ENCODE data around the gene PUM2. TPM values are rescaled to one million over a fixed set of nuclear protein-coding genes. Genes with fewer than 3 reads are reported as not detected.

The PUM2 gene
- total RNA-seq, 1 experiment from 2014 or later, result 112 TPM

DNA sequence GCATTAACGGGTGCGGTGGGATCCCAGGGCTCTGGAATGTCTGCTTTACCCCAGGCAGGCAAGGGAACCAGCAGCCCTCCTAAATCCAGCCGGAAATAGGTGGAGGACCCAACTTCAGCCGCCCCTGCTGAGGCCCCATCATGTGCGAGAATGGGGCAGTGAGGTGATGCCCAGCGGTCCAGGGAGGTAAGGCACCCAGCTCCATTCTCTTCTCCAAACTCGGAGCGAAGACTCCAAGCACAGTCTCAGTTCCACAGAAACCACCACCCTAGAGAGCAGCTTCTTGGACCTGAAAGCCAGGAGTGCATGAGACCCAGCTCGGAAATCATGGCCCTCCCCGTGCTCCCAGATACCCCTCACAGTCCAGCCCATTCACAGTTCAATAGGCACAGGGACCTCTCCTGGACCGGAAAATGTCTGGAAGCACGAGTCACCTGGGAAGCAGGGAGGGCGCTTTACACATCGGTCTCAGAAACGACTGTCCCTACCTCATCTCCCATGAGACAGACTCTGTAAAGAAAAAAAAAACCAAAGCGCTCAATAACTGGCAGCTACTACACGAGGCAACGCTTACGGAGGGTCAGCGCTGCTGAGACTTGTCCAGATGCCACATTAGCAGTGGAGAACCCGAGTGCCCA is 127.8 kb downstream of the PUM2 start:
- BruUV-seq (replicated peaks), result no TSS peak
- H3K9me3 ChIP-seq (ENCODE audit: low read depth, low read length, poor library complexity, severe bottlenecking), result no peaks in the 10 kb centered on the region
- CTCF ChIA-PET, result interaction anchor here (0.5 kb wide), 1 partner anchor 115 kb away, joined by 3 read pairs; no protein-coding TSS in a partner anchor
- POLR2A ChIA-PET (ENCODE audit: low non-redundant PET), result no interaction called here
- TF ChIP-seq, protein P1, sequence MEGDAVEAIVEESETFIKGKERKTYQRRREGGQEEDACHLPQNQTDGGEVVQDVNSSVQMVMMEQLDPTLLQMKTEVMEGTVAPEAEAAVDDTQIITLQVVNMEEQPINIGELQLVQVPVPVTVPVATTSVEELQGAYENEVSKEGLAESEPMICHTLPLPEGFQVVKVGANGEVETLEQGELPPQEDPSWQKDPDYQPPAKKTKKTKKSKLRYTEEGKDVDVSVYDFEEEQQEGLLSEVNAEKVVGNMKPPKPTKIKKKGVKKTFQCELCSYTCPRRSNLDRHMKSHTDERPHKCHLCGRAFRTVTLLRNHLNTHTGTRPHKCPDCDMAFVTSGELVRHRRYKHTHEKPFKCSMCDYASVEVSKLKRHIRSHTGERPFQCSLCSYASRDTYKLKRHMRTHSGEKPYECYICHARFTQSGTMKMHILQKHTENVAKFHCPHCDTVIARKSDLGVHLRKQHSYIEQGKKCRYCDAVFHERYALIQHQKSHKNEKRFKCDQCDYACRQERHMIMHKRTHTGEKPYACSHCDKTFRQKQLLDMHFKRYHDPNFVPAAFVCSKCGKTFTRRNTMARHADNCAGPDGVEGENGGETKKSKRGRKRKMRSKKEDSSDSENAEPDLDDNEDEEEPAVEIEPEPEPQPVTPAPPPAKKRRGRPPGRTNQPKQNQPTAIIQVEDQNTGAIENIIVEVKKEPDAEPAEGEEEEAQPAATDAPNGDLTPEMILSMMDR (conservative IDR thresholded peaks at IDR 0.05; ENCODE audit: low read depth, low read length), result no peak
- no peak for TF ChIP-seq EZH2 (IDR thresholded peaks at IDR 0.05; ENCODE audit: borderline replicate concordance, low read depth, low read length, poor library complexity, severe bottlenecking)
- no peak for DNase-seq (ENCODE audit: low spot score)
- peak overlapping the region; percentile 57 for H3K4me3 ChIP-seq (ENCODE audit: low read depth, low read length, poor library complexity, severe bottlenecking)
- H3K36me3 ChIP-seq (ENCODE audit: insufficient read depth, low read length, poor library complexity, severe bottlenecking), result no peaks in the 10 kb centered on the region
- H3K4me1 ChIP-seq (ENCODE audit: insufficient read depth, low read length, poor library complexity, severe bottlenecking), result peaks cover 5% of the 10 kb centered on the region
- peaks cover 12% of the 10 kb centered on the region for H3K27me3 ChIP-seq (replicated peaks; ENCODE audit: insufficient read depth, low read depth, low read length, poor library complexity)
- intact Hi-C loops (cut with micrococcal nuclease; ENCODE audit: unreplicated experiment), result loop anchor here (10.0 kb wide), 1 partner anchor 422 kb away; no protein-coding TSS in a partner anchor
- H3K27ac ChIP-seq (ENCODE audit: low read depth, low read length, poor library complexity, severe bottlenecking), result no peak overlapping the region

DNA sequence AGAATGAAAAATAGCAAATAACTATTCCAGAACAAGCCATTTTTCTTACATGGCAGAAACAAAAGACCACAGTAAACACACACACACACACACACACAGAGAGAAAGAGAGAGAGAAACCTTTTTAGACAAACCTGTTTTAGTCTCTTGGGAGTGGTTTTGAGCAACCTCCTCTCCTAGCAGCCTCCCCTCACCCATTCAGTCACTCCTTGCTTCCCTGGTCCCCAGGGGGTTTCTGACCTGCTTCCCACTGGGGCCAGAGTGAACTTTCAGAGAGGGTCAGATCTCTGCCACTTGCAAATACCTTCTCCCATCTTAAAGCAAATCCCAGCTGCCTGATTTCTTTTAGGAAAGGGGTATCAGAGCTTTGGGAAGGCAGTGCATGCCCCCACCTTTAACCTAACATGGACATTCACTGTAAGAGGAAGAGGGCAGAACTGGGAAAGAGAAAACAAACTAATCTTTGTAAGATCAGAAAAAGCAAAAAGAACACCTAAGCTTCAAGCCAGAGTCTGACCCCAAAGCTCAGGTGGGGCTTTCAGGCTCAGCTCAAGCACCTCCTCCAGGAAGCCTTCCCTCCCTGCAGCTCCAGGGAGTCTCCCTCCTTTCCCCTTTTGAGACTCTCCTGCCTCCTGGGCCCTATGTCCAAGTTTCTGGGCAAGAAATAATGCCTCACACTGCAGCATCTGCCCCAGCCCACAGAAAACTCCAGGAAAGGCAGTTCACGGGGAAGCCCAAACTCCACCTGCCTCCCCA is 128.5 kb downstream of the PUM2 start:
- no peak for DNase-seq (ENCODE audit: low spot score)
- no peaks in the 10 kb centered on the region for H3K9me3 ChIP-seq (ENCODE audit: low read depth, low read length, poor library complexity, severe bottlenecking)
- H3K27ac ChIP-seq (ENCODE audit: low read depth, low read length, poor library complexity, severe bottlenecking), result no peak overlapping the region
- no TSS peak for BruUV-seq (replicated peaks)
- ChIA-PET CTCF (interaction anchor here (0.6 kb wide), 1 partner anchor 70 kb away, joined by 3 read pairs; no protein-coding TSS in a partner anchor), POLR2A (ENCODE audit: low non-redundant PET) (no interaction called here)
- TF ChIP-seq, protein P1 (conservative IDR thresholded peaks at IDR 0.05; ENCODE audit: low read depth, low read length), result no peak
- TF ChIP-seq EZH2 (IDR thresholded peaks at IDR 0.05; ENCODE audit: borderline replicate concordance, low read depth, low read length, poor library complexity, severe bottlenecking), result no peak
- intact Hi-C loops (cut with micrococcal nuclease; ENCODE audit: unreplicated experiment), result loop anchor here (10.0 kb wide), 1 partner anchor 423 kb away; no protein-coding TSS in a partner anchor
- H3K27me3 ChIP-seq (replicated peaks; ENCODE audit: insufficient read depth, low read depth, low read length, poor library complexity), result peaks cover 12% of the 10 kb centered on the region
- no peaks in the 10 kb centered on the region for H3K36me3 ChIP-seq (ENCODE audit: insufficient read depth, low read length, poor library complexity, severe bottlenecking)
- H3K4me1 ChIP-seq (ENCODE audit: insufficient read depth, low read length, poor library complexity, severe bottlenecking), result peaks cover 5% of the 10 kb centered on the region
- no peak overlapping the region for H3K4me3 ChIP-seq (ENCODE audit: low read depth, low read length, poor library complexity, severe bottlenecking)

DNA sequence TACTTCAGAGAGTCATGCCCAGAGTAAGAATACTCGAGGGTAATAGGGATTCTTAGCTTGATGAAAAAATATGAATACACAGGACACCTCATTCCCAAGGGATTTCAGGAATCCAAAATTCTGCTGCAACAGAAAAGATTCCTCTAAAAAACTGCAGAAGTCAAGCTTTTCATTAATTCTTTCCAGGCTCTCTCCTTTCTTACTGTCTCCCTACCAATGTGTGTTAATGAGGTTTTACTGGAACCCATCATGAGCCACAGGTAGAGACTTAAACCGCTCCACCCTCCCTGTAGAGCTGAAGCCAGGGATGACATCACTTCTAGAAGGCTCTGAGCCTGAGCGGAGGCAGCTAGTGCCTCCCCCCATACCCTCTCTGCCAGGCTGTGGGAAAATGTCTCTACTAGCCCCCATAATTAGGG is 129.1 kb downstream of the PUM2 start:
- no TSS peak for BruUV-seq (replicated peaks)
- ChIA-PET CTCF (no interaction called here), POLR2A (ENCODE audit: low non-redundant PET) (no interaction called here)
- no peaks in the 10 kb centered on the region for H3K9me3 ChIP-seq (ENCODE audit: low read depth, low read length, poor library complexity, severe bottlenecking)
- no peak overlapping the region for H3K4me3 ChIP-seq (ENCODE audit: low read depth, low read length, poor library complexity, severe bottlenecking)
- intact Hi-C loops (cut with micrococcal nuclease; ENCODE audit: unreplicated experiment), result loop anchor here (10.0 kb wide), 1 partner anchor 423 kb away; no protein-coding TSS in a partner anchor
- no peak for DNase-seq (ENCODE audit: low spot score)
- peaks cover 5% of the 10 kb centered on the region for H3K4me1 ChIP-seq (ENCODE audit: insufficient read depth, low read length, poor library complexity, severe bottlenecking)
- peaks cover 12% of the 10 kb centered on the region for H3K27me3 ChIP-seq (replicated peaks; ENCODE audit: insufficient read depth, low read depth, low read length, poor library complexity)
- H3K27ac ChIP-seq (ENCODE audit: low read depth, low read length, poor library complexity, severe bottlenecking), result no peak overlapping the region
- TF ChIP-seq, protein P1 (conservative IDR thresholded peaks at IDR 0.05; ENCODE audit: low read depth, low read length), result no peak
- TF ChIP-seq EZH2 (IDR thresholded peaks at IDR 0.05; ENCODE audit: borderline replicate concordance, low read depth, low read length, poor library complexity, severe bottlenecking), result no peak
- no peaks in the 10 kb centered on the region for H3K36me3 ChIP-seq (ENCODE audit: insufficient read depth, low read length, poor library complexity, severe bottlenecking)

All from A673 (cell line).